ENCODE results near the gene GUCY1A2.

DNA sequence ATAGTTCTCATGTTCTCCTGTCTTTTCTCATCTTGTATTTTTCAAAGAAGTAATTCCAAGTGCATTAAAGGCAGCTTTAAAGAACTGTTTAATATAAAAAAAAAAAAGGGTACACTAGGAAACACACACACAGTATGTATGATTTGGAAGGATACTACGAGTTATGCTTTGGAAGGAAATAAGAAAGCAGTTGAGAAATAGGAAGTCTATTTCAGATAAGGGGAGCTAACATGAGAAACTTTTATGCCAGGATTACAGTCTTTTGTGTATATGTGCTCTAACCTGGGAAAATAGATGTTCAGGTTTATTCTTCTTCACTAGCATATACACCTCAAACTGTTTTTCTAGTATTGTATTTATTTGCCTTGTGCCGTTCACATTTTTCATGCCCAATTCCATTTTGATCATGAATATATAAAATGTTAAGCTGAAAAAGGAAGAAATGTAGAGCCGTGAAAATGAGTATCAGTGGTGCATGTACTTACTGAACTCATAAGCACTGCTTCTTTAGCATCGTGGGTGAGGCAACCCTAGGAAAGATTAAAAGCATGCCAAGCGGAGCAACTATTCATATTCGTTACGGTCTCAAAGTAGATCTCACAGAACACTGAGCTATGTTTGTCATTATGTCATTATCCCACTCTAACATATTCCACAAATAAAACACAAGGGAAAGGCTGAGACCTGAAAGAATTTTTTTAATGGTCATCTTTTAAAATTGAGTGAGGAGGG lies 59.6 kb downstream of the GUCY1A2 start:
- TF ChIP-seq, protein P1, sequence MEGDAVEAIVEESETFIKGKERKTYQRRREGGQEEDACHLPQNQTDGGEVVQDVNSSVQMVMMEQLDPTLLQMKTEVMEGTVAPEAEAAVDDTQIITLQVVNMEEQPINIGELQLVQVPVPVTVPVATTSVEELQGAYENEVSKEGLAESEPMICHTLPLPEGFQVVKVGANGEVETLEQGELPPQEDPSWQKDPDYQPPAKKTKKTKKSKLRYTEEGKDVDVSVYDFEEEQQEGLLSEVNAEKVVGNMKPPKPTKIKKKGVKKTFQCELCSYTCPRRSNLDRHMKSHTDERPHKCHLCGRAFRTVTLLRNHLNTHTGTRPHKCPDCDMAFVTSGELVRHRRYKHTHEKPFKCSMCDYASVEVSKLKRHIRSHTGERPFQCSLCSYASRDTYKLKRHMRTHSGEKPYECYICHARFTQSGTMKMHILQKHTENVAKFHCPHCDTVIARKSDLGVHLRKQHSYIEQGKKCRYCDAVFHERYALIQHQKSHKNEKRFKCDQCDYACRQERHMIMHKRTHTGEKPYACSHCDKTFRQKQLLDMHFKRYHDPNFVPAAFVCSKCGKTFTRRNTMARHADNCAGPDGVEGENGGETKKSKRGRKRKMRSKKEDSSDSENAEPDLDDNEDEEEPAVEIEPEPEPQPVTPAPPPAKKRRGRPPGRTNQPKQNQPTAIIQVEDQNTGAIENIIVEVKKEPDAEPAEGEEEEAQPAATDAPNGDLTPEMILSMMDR (IDR thresholded peaks at IDR 0.05): no peak
- TF ChIP-seq EZH2 (IDR thresholded peaks at IDR 0.05; ENCODE audit: borderline replicate concordance, insufficient read depth, low read depth, low read length, poor library complexity, severe bottlenecking): no peak

Data from B cell (primary cell).